ENCODE results near the gene PRR19.
"Not testable (repeated sequence)": the region's sequence is repeated elsewhere in the genome, so short reads cannot be mapped to it uniquely, and the experiment has no call there.

PRR19 gene, protein sequence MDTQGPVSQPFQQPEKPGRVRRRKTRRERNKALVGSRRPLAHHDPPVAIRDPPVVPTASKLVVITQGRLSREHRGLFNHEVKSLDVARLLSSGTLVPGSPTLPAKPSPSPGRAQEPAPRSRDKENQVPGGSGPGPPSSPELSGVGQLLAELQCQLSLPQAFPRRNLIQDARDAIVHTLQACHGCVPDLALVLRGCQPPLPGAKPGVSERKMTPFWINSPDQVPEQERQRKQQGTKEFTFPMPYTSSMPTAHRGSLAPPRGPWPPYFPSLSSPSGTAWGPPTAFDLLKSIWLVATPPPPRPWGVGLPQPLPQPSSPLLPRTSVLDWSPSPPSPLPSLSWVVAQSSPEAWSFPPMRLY

GRCh38 chr19:42301646-42302203 lies at the start of gene PRR19:
Gene PRR19, plus strand, starts transcription at chr19:42302132. Its CDS starts 7,453 bp downstream, at chr19:42309585.
- DNase-seq (ENCODE audit: low spot score): no peak

DNA sequence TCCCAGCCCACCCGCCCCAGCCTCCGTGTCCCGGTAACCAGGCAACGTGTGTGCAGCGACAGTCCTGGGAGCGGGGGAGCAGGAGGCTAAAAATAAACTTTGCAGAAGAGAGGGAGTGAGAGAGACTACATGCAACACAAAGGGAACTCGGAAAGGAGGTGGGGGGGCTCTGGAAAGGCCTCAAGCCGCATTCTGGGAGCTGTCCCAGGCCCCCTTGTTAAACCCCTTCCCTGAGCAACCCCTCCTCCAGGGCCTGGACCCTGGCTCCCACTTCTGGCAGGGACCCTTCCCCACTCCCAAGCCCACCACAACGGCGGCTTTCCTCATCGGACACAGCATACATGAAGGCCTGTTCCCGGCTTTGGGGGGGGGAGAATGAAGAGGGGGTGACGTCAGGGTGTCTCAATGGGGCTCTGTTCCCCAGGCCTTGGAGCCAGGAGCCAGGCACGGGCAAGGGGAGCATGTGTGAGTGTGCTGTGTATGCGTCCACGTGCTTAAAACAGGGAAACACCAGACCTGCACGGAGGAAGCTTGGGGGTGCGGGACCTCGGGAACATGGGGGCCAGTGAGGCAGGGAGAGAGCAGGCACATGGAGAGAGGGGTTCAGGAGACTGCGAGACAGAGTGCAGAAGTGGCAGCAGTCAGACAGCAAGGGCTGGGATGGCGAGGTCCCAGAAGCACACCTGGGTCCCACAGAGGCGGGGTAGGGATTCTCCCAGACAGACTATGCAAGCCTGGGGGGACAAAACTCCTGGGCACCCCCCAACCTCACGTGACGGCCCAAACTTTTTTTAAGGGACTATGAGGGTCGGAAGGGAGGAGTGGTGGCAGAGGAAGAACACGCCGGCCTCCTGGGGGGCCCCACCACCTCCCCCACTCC lies 49.3 kb upstream of the PRR19 start:
- no peak for DNase-seq (ENCODE audit: low spot score)

- DNase-seq (ENCODE audit: low spot score): peak; percentile 41
Observed at GRCh38 chr19:42253245-42254088, 48.5 kb upstream of the PRR19 start.

GRCh38 chr19:42254089-42254849 lies 47.7 kb upstream of the PRR19 start:
- DNase-seq (ENCODE audit: low spot score): peak; percentile 75

- DNase-seq (ENCODE audit: low spot score): peak; percentile 92
Observed at GRCh38 chr19:42254850-42255765, 46.8 kb upstream of the PRR19 start, which contains the start of gene ERF. Gene ERF, minus strand, starts transcription at chr19:42255128. Its CDS starts 129 bp downstream, at chr19:42254999.

GRCh38 chr19:42255766-42256745 lies 45.9 kb upstream of the PRR19 start:
- no peak for DNase-seq (ENCODE audit: low spot score)

GRCh38 chr19:42257842-42258241 lies 44.1 kb upstream of the PRR19 start:
- not testable (repeated sequence) for DNase-seq (ENCODE audit: low spot score)

DNA sequence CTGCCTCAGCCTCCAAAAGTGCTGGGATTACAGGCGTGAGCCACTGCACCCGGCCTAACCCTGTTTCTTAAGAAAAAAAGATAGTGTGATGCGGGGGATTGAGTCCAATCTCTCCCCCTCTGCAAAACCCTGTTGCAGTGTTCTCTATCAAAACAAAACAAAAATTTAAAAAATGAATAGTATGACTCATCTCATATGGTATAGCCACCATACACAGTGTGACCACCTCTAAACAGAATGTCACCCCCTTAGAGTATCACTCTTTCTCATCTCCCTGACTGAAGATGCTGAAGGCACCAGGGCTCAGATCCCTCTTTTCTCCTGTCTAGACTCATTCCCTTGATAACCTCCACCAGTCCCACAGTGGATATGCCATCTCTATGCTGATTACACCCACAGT lies 40.2 kb upstream of the PRR19 start:
- no peak for DNase-seq (ENCODE audit: low spot score)

DNA sequence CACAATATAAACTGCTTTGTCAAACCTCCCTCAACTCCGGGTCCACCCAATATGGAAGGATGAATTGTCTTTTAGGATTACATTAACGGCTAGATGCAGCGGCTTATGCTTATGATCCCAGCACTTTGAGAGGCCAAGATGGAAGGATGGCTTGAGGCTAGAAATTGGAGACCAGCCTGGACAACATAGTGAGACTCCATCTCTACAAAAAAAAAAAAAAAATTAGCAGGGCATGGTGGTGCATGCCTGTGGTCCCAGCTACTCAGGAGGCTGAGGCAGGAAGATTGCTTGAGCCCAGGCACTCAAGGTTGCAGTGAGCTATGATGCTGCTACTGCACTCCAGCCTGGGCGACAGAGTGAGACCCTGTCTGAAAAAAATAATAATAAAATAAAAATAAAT lies 35.8 kb upstream of the PRR19 start:
- not testable (repeated sequence) for DNase-seq (ENCODE audit: low spot score)

GRCh38 chr19:42266928-42267603 lies 34.9 kb upstream of the PRR19 start:
- not testable (repeated sequence) for DNase-seq (ENCODE audit: low spot score)

- DNase-seq (ENCODE audit: low spot score): no peak
Observed at GRCh38 chr19:42267644-42268141, 34.2 kb upstream of the PRR19 start.

GRCh38 chr19:42268142-42268703 lies 33.7 kb upstream of the PRR19 start:
- peak; percentile 100 for DNase-seq (ENCODE audit: low spot score)

- DNase-seq (ENCODE audit: low spot score): peak; percentile 100
Observed at GRCh38 chr19:42268704-42269477, 33.0 kb upstream of the PRR19 start, which contains the start of gene CIC. Gene CIC, plus strand, starts transcription at chr19:42269252. Its CDS starts 2,532 bp downstream, at chr19:42271784.

DNA sequence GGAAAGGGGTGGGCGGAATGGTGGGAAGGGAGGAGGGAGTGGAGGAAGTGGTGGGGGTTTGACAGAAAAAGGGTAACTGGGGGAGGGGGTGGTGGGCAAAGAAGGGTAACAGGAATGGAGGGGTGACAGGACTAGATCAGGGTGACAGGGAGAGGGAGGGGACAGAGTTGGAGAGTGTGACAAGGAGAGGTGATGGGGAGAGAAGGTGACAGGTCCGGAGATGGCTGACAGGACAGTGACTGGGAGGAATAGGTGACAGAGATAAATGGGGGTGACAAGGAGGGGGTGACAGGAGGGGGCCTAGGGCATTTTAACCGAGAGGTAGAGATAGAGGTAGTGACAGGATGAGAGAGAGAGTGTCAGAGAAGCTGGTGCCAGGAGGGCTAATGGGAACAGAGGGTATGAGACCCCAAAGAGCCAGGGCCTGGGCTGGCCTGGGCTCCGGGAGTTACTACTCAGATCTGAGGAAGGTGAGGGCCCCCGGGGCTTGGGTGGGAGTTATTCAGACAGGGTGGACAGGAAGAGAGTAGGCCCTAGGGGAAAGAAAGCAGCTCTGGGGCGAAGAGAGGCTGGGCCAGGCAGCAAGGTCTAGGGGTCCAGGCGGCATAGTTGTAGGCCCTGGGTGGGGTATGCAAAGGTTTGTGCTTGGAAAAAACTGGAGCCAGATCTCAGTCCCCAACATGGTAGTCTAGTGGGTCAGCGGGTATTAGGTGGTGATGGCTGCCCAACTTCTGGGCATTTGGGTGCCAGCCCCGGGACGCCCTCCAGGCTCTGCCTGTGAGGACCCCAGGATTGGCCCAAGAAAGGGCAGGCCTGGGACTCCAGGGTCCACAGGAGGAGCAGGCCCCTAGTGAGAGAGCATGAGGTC lies 32.2 kb upstream of the PRR19 start:
- DNase-seq (ENCODE audit: low spot score): peak; percentile 12

GRCh38 chr19:42270346-42271044 lies 31.4 kb upstream of the PRR19 start:
- DNase-seq (ENCODE audit: low spot score): peak; percentile 64
